GM21367 (cell line): Measurements from ENCODE around the gene SRGAP2C.
A peak's percentile ranks its signal among the peaks of the same experiment; 100 is the strongest.
"Not testable (repeated sequence)": the region's sequence is repeated elsewhere in the genome, so short reads cannot be mapped to it uniquely, and the experiment has no call there.

Experiments used
- ATAC-seq: cut with Tn5 transposase; IDR thresholded peaks from one replicate; pipeline ENCODE4 v1.9.1; 2021; ENCODE audit not compliant: unreplicated experiment

SRGAP2C gene

GRCh38 chr1:121184290-121185127, at the start of gene SRGAP2C, which contains the start of gene FAM72B:
Gene SRGAP2C, plus strand, starts transcription at chr1:121184975. Its CDS starts 2,472 bp downstream, at chr1:121187447.
Gene FAM72B, minus strand, starts transcription at chr1:121184340. Its CDS starts 851 bp downstream, at chr1:121183489.
- ATAC-seq: peak; percentile 86

DNA sequence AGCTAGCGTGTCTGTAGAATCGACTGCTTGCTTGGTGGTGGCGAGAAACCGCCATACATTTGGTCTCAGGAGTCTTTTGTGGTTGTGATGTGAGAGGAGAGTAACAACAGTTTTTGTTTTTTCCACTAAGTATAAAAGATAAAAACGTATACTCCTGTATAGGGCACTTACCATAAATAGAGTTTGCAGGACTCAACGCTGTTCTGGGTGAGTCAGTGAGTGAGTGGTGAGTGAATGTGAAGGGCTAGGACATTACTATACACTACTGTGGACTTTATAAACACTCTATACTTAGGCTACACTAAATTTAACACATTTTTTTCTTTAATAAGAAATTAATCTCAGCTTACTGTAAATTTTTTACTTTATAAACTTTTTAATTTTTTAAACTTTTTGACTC, 44.4 kb upstream of the SRGAP2C start:
- not testable (repeated sequence) for ATAC-seq

GRCh38 chr1:121148489-121149190, 36.1 kb upstream of the SRGAP2C start:
- ATAC-seq: not testable (repeated sequence)

DNA sequence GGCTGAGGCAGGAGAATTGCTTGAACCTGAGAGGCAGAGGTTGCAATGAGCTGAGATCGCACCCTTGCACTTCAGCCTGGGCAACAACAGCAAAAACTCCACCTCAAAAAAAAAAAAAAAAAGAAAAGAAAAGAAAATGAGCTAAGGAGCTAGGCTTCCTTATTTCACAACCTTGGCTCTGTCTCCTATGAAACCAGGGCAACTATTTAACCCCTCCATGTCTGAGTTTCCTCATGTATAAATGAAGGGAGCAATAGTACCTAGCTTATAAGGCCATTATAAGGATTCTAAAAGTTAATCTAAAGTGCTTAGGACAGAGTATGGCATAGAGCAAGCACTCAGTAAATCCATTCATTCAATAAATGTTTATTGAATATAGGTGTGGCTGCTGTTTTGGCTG, 33.5 kb upstream of the SRGAP2C start:
- ATAC-seq: not testable (repeated sequence)

DNA sequence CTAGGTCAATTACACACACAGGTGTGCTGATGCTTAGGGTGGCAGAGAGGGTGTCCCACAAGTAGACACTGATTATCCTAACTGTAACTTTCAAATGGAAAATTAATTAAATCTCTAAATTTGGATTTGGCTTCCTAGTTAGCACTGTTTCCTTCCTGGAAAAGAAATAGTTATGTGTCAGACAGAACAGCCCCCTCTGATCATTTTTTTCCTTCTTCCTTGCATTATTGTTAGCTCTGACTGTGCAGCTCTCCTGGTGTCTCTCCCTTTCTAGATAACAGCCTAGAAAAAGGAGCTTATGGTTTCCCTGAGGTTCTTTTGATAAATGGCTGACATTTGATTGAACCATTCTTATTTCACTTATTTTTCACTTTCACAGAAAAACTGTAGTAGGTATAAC, 32.0 kb upstream of the SRGAP2C start:
- not testable (repeated sequence) for ATAC-seq

DNA sequence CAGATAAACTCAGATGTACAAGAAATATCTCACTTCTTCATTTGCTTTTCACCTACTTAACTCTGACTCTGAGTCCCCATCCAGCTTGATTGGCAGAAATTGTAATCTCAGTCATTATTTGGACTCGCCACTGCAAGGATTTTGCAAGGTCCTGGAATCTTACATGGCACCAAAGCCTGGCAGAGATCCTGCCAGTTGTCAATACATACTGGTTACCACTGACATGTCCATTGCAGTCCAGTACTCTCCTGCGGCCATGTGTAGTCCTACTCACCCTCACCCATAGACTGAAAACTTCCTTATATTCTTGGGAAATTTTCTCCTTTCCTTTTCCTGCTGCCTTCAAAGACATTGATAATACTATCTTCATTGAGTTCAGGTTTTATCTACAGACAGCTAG, 30.0 kb upstream of the SRGAP2C start:
- ATAC-seq: not testable (repeated sequence)

GRCh38 chr1:121155671-121156358, 29.0 kb upstream of the SRGAP2C start:
- ATAC-seq: not testable (repeated sequence)

DNA sequence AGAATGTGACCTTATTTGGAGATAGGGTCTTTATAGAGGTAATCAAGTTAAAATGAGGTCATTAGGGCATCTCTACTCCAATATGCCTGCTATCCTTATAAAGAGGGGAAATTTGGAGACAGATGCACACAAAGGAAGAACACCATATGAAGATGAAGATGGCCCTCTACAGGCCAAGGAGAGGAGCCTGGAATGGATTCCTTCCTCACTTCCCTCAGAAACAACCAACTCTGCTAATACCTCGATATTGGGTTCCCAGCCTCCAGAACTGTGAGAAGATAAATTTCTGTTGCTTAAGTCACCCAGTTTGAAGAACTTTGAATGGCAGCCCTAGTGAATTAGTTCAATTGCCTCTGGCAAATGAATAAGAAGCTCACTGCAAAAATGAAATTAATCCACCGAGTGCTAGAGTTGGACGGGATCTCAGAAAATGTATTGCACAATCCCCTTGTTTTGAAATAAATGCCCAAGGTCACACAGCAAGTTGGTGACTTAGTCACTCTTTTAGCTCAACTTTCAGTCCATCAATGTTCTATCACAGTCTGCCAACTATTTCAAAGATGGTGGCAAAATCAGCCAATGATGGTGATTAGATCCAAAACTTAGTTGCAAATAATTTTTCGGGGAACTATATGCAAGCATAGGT, 27.7 kb upstream of the SRGAP2C start:
- ATAC-seq: not testable (repeated sequence)

DNA sequence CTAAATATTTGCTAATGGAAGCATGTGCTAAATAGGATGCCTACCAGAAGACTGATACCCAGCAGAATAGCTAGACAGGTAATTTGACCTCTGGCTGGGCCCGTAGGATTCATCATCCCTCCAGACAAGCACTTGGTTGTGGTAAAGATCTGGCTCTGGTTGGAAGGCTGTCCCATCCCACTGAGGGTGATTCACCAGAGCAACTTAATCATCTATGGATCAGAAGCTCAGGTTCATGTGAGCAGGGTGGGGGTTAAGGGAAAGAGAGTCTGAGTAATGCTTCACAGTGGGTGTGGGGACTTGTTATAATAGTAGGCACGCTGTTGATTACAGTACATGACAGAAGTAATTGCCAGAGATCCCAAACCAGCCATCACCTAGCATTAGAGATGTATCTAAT, 27.2 kb upstream of the SRGAP2C start:
- not testable (repeated sequence) for ATAC-seq

- not testable (repeated sequence) for ATAC-seq
Observed at GRCh38 chr1:121160118-121160517, 24.7 kb upstream of the SRGAP2C start.

DNA sequence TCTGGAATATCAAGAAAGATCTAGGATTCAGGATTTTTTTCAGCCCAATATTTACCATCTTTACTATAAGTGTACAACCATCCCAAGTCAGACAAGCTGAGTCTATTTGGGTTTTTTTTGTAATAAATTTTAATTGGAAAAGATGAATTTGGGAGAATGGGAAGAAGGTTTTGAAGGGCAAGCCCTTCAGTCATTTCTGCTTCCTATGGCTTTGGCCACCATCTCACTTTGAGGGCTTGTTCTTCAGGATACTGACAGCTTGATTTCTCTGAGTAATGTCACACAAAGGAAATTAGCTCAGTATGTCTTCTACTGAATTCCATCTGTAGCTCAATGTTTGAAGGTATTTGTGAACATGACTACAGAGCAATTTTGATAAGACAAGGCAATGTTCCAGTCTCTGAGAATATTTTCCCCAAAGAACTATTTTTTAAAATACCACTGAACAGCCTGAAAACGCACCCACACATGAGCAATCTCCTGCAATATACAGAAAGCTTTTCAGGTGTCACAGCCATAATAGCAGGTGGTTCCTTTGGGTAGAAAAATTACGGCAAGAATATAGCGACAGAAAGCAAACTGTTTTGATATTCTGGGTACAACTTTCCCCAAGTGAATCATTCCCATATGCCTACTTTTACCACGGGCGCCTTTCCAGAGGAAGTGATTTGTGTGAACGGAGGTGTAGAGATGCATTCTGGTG, 23.4 kb upstream of the SRGAP2C start:
- not testable (repeated sequence) for ATAC-seq

- ATAC-seq: not testable (repeated sequence)
Observed at GRCh38 chr1:121163850-121164757, 20.7 kb upstream of the SRGAP2C start.

- not testable (repeated sequence) for ATAC-seq
Observed at GRCh38 chr1:121165296-121165695, 19.5 kb upstream of the SRGAP2C start.

DNA sequence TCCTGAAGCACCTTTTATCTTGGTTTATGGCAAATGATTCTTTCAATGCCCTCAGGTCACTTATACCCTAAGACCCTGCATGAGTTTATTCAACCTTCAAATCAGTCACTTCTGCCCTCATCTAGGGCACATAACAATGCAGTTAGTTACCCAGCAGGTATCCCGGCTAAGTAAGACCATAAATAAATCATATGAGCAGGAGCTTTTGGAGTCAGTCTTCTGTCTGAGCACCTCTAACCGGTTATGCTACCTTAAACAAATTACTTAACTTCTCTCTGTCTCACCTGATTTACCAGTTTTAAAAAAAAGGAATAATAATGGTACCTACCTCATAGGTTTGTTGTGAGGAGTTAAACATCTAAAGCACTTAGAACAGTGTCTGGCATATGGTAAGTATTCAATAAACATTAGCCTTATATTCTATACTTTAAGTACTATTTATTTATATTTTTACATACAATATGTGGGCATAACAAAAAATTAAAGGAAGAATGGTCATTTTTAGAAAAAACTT, 17.5 kb upstream of the SRGAP2C start:
- not testable (repeated sequence) for ATAC-seq

DNA sequence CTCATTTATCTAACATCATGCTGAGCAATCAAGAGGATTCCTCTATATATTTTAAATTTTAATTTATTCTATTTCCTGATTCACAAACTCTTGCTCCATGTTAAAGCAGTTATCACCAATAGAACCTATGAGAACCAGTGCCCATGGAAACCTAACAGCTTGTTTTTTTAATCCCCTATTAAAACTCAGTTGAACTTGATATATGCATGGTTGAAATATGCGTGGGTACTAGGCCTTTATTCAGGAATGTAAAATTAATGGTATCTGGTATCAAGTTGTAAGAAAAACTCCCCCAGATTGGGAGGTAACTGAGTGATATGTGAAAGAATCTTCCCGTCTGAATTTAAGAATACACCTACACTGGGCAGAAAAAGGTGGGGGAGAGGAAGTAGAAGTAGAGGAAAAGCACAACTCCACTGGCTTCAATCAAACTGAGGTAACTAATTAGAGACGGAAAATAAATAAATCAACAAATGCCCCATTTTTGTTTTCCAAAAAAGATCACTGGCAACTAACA, 16.6 kb upstream of the SRGAP2C start:
- not testable (repeated sequence) for ATAC-seq

GRCh38 chr1:121176649-121177048, 8.1 kb upstream of the SRGAP2C start:
- not testable (repeated sequence) for ATAC-seq

GRCh38 chr1:121178197-121178596, 6.6 kb upstream of the SRGAP2C start:
- ATAC-seq: not testable (repeated sequence)

DNA sequence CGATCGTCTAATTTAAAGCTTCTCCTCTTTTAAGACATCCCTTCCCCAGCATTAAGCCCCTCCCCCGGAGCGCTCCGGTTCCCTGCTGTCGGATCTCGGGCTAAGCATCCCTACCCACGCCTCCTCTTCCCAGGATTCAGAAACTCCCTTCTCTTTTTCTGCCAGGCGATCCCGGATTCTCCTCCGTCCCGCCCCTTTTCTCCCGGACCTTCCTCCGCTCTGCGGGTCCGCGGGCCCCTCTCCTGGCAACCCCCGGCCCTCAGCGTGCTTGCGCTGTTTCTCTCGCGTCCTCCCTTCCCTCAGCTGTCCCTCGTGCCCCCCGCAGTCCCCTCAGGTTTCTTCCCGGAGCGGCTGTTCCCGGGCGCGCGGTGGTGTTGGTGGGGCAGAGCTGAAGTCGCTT, 908 bp upstream of the SRGAP2C start:
- not testable (repeated sequence) for ATAC-seq
